IMR-90 (cell line): Measurements from ENCODE around the gene TPP1. TPM values are rescaled to one million over a fixed set of nuclear protein-coding genes. Genes with fewer than 3 reads are reported as not detected.

Experiments
- ATAC-seq: fragments of 200-7000 bp; cut with Tn5 transposase; 2 replicates; pipeline ENCODE4 v1.9.1; 2020; ENCODE audit warnings: low read depth, mild to moderate bottlenecking, moderate library complexity
- BruUV-seq: library from RNA; stranded (reverse); fragments of 400-500 nt; replicated peaks from 2 replicates; lab custom pipeline; 2021; lab: Mats Ljungman, UMichigan
- CTCF ChIA-PET: fragments of 300-600 bp; formaldehyde crosslinking; extraction: SDS; loops from one replicate; lab custom pipeline; 2021; ENCODE audit warnings: antibody characterized with exemption; lab: Yijun Ruan, JAX
- POLR2A ChIA-PET: fragments of 300-600 bp; sonication (Branson Sonifier 250); formaldehyde crosslinking; loops from one replicate; lab custom pipeline; 2022; ENCODE audit warnings: antibody characterized with exemption; ENCODE audit not compliant: unreplicated experiment; lab: Charles Lee
- DNase-seq: peaks from one replicate; pipeline ENCODE4 v3.0.0; 2013
- H2AFZ ChIP-seq: replicated peaks from 2 replicates; pipeline ENCODE3; 2013; ENCODE audit warnings: low read length, mild to moderate bottlenecking; ENCODE audit not compliant: poor library complexity
- H2AK5ac ChIP-seq: 2 replicates; pipeline ENCODE4 v1.6.1; 2013; ENCODE audit warnings: low read depth, low read length, inconsistent platforms
- H2AK9ac ChIP-seq: replicated peaks from 2 replicates; pipeline ENCODE3; 2013; ENCODE audit warnings: mild to moderate bottlenecking, low read depth, low read length, moderate library complexity; ENCODE audit not compliant: poor library complexity
- H2BK120ac ChIP-seq: 2 replicates; pipeline ENCODE4 v1.6.1; 2013; ENCODE audit warnings: low read depth, low read length, inconsistent platforms
- H2BK15ac ChIP-seq: 3 replicates; pipeline ENCODE4 v1.6.1; 2013; ENCODE audit warnings: low read depth, low read length, inconsistent platforms
- H2BK20ac ChIP-seq: 2 replicates; pipeline ENCODE4 v1.6.1; 2013; ENCODE audit warnings: low read depth, mild to moderate bottlenecking, inconsistent platforms, low read length, moderate library complexity
- H2BK5ac ChIP-seq: 2 replicates; pipeline ENCODE4 v1.6.1; 2013; ENCODE audit warnings: mild to moderate bottlenecking, low read depth, low read length, inconsistent platforms; ENCODE audit not compliant: poor library complexity, severe bottlenecking
- H3K14ac ChIP-seq: replicated peaks from 2 replicates; pipeline ENCODE4 v1.6.1; 2013; ENCODE audit warnings: low read depth, low read length, inconsistent platforms
- H3K18ac ChIP-seq: 2 replicates; pipeline ENCODE4 v1.6.1; 2013; ENCODE audit warnings: low read depth, low read length, control low read depth
- H3K23ac ChIP-seq: 2 replicates; pipeline ENCODE4 v1.6.1; 2013; ENCODE audit warnings: low read depth, low read length, inconsistent platforms
- H3K27ac ChIP-seq: 2 replicates; pipeline ENCODE4 v1.5.1; 2013; ENCODE audit warnings: mild to moderate bottlenecking, control low read depth, low read length; ENCODE audit not compliant: insufficient read depth
- H3K27me3 ChIP-seq: 2 replicates; pipeline ENCODE4 v1.6.1; 2013; ENCODE audit warnings: low read length; ENCODE audit not compliant: control insufficient read depth, insufficient read depth
- H3K36me3 ChIP-seq: 2 replicates; pipeline ENCODE4 v1.6.1; 2013; ENCODE audit warnings: low read length, mixed read lengths; ENCODE audit not compliant: control insufficient read depth, insufficient read depth
- H3K4ac ChIP-seq: 2 replicates; pipeline ENCODE4 v1.6.1; 2013; ENCODE audit warnings: low read depth, low read length, inconsistent platforms
- H3K4me1 ChIP-seq: 2 replicates; pipeline ENCODE4 v1.6.1; 2013; ENCODE audit warnings: low read length, mixed read lengths; ENCODE audit not compliant: control insufficient read depth, insufficient read depth
- H3K4me2 ChIP-seq: 2 replicates; pipeline ENCODE4 v1.6.1; 2013; ENCODE audit warnings: low read depth, mild to moderate bottlenecking, control low read depth, low read length, moderate library complexity
- H3K4me3 ChIP-seq: 2 replicates; pipeline ENCODE4 v1.5.1; 2013; ENCODE audit warnings: low read depth, mild to moderate bottlenecking, control low read depth, low read length, moderate library complexity; ENCODE audit not compliant: insufficient read depth
- H3K56ac ChIP-seq: 2 replicates; pipeline ENCODE4 v1.6.1; 2013; ENCODE audit warnings: low read length, inconsistent platforms; ENCODE audit not compliant: insufficient read depth; ENCODE audit errors: extremely low read depth
- H3K79me1 ChIP-seq, 2 experiments: 2 replicates each; pipeline ENCODE4 v1.6.1; 2013; ENCODE audit warnings: low read length in 2 of 2, inconsistent platforms in 1 of 2, low read depth in 1 of 2
- H3K9ac ChIP-seq: 2 replicates; pipeline ENCODE4 v1.6.1; 2013; ENCODE audit warnings: low read depth, low read length, control low read depth
- H3K9me1 ChIP-seq: 2 replicates; pipeline ENCODE4 v1.6.1; 2013; ENCODE audit warnings: low read length, inconsistent platforms; ENCODE audit not compliant: insufficient read depth
- H3K9me3 ChIP-seq: 2 replicates; pipeline ENCODE4 v1.6.1; 2013; ENCODE audit warnings: low read length; ENCODE audit not compliant: control insufficient read depth, insufficient read depth
- H4K20me1 ChIP-seq: 2 replicates; pipeline ENCODE4 v1.6.1; 2013; ENCODE audit warnings: low read length, inconsistent platforms; ENCODE audit not compliant: insufficient read depth
- H4K5ac ChIP-seq: 2 replicates; pipeline ENCODE4 v1.6.1; 2013; ENCODE audit warnings: mild to moderate bottlenecking, low read depth, low read length, control low read depth
- H4K8ac ChIP-seq, 2 experiments: 2 replicates each; pipeline ENCODE4 v1.6.1; 2013; ENCODE audit warnings: low read depth in 2 of 2, low read length in 2 of 2, control low read depth in 1 of 2, inconsistent platforms in 1 of 2
- H4K91ac ChIP-seq: 2 replicates; pipeline ENCODE4 v1.6.1; 2013; ENCODE audit warnings: low read depth, low read length, inconsistent platforms; ENCODE audit not compliant: insufficient read depth
- BHLHE40 ChIP-seq: fragments of 150-350 bp; IDR thresholded peaks from 2 replicates; pipeline ENCODE4 v1.6.1; 2016; ENCODE audit warnings: mild to moderate bottlenecking, low read depth, low read length
- MAFK ChIP-seq: IDR thresholded peaks from 2 replicates; pipeline ENCODE4 v1.6.1; 2012; ENCODE audit warnings: low read depth, low read length, improper control_type of control experiment
- RCOR1 ChIP-seq: IDR thresholded peaks from 2 replicates; pipeline ENCODE4 v1.6.1; 2012; ENCODE audit warnings: mild to moderate bottlenecking, low read length, improper control_type of control experiment; ENCODE audit not compliant: insufficient replicate concordance
- RFX5 ChIP-seq: IDR thresholded peaks from 2 replicates; pipeline ENCODE4 v1.8.0; 2012; ENCODE audit warnings: low read depth, mild to moderate bottlenecking, low read length, moderate library complexity
- WGBS, 2 experiments: methylation state at CpG; one replicate each; pipeline versions ENCODE4 v1.1.5 to v1.1.7; 2013; ENCODE audit warnings: missing lambda C conversion rate in 2 of 2; ENCODE audit not compliant: insufficient read length in 1 of 2; ENCODE audit errors: extremely low coverage in 2 of 2; 5-methylcytosine and 5-hydroxymethylcytosine counted together
- dilution Hi-C: fragments of 300-500 bp; cut with HindIII; formaldehyde crosslinking; loops from one replicate; pipeline ENCODE4 v1.14.3; 2018; ENCODE audit warnings: low sequenced_read_pairs; ENCODE audit not compliant: unreplicated experiment
- in situ Hi-C: fragments of 300-500 bp; cut with MboI; formaldehyde crosslinking; loops from 3 replicates; pipeline ENCODE4 v1.14.3; 2019; ENCODE audit warnings: low sequenced_read_pairs, inconsistent platforms, mixed read lengths
- intact Hi-C: fragments of 100-400 bp; cut with micrococcal nuclease; formaldehyde crosslinking; loops from 2 replicates; pipeline ENCODE4 v1.10.0; 2022
- polyA plus RNA-seq, 3 experiments: library from polyadenylated mRNA; depleted of rRNA; stranded (reverse); fragments of >200 nt; gene quantifications; 2 replicates each; pipeline ENCODE4 v1.2.3, GENCODE V29; 2012; ENCODE audit warnings: low replicate concordance in 1 of 3
- total RNA-seq: library from RNA; depleted of rRNA; stranded (reverse); fragments of >200 nt; gene quantifications from 2 replicates; pipeline ENCODE4 v1.2.3, GENCODE V29; 2012

The TPP1 gene
- total and polyA plus RNA-seq, 2 of the 4 experiments (the other 2 are of a cell fraction): 33.5 to 108 TPM

DNA sequence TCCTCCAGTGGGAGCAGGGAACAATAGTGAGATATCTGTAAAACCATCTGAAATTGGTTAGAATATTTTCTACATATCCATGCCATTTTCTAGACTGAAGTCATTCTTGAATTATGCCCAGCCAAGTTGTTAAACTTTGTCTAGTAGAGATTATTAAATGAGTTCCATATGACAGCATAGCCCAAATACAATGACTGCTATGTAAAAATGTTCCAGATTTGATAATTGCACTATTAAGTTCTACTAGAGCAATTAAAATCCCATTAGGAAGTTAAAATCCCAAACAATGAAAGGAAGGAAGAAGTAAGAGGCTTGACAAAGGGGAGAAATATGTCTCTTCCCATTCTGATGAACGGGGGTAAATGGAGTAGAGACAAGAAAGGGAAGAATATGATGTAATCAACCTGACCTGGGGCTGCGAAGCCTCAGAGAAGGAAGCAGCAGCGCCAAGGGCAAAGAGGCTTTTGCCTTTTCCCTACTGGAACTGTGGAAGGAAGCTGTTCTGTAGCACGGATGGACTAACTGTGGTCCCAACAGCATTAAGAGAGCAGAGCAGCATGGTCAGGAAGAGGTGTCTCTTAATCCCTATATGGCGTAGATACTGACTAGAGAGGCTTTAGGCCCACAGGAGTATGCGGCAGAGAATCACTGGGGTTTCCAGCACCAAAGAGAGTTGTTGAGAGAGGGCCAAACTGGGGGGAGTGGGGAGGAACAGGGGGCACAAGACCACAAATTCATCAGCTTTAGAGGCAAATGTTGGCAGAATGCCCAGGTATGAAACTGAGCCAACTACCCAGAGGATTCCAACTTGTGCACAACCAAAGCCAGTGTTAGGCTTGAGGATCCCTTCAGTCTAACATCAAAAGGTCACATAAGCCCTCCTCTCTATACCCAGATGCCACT, 42.5 kb downstream of the TPP1 start:
- H4K20me1 ChIP-seq: no peaks in the 10 kb centered on the region
- H2BK15ac ChIP-seq: no peak overlapping the region
- in situ Hi-C loops (no loop called here), intact Hi-C loops (no loop called here), dilution Hi-C loops (no loop called here)
- H2AK9ac ChIP-seq: no peak overlapping the region
- no peak overlapping the region for H2AK5ac ChIP-seq
- no peak overlapping the region for H4K8ac ChIP-seq
- H3K79me1 ChIP-seq: peaks cover 0 to 7% of the 10 kb centered on the region in 2 experiments; a peak in 3 of 4 replicates
- no peak overlapping the region for H2BK20ac ChIP-seq
- DNase-seq (peak; percentile 68), ATAC-seq (peak; percentile 50)
- no peak overlapping the region for H3K4ac ChIP-seq
- BruUV-seq: no TSS peak
- no peak overlapping the region for H3K9ac ChIP-seq
- no peak overlapping the region for H2AFZ ChIP-seq
- H3K27ac ChIP-seq: peak overlapping the region; percentile 37; the same call in 1 of the 2 replicates
- no peaks in the 10 kb centered on the region for H3K27me3 ChIP-seq
- no peak overlapping the region for H2BK5ac ChIP-seq
- H3K9me3 ChIP-seq: no peaks in the 10 kb centered on the region
- no peaks in the 10 kb centered on the region for H3K36me3 ChIP-seq
- TF ChIP-seq BHLHE40 (no peak), MAFK (no peak), RFX5 (no peak), RCOR1 (no peak)
- no peak overlapping the region for H3K4me3 ChIP-seq
- no peak overlapping the region for H3K4me2 ChIP-seq
- no peak overlapping the region for H2BK120ac ChIP-seq
- H3K9me1 ChIP-seq: peaks cover 10% of the 10 kb centered on the region; the same call in 1 of the 2 replicates
- CTCF ChIA-PET: no interaction called here
- no peak overlapping the region for H4K91ac ChIP-seq
- H3K23ac ChIP-seq: no peak overlapping the region
- H3K18ac ChIP-seq: no peak overlapping the region
- H3K4me1 ChIP-seq: peaks cover 7% of the 10 kb centered on the region
- no peak overlapping the region for H3K14ac ChIP-seq
- H3K56ac ChIP-seq: no peak overlapping the region
- no CpG with 5 or more reads among the region's 6 CpGs for WGBS, 2 experiments
- no peak overlapping the region for H4K5ac ChIP-seq
- POLR2A ChIA-PET: no interaction called here
